HG02970 (cell line): ENCODE measurements around the gene CCNYL1.

Experiments used
- ATAC-seq: cut with Tn5 transposase; IDR thresholded peaks from one replicate; pipeline ENCODE4 v1.9.1; 2021; ENCODE audit warnings: mild to moderate bottlenecking, moderate library complexity, moderate number of reproducible peaks; ENCODE audit not compliant: unreplicated experiment, low FRiP score

Gene CCNYL1

DNA sequence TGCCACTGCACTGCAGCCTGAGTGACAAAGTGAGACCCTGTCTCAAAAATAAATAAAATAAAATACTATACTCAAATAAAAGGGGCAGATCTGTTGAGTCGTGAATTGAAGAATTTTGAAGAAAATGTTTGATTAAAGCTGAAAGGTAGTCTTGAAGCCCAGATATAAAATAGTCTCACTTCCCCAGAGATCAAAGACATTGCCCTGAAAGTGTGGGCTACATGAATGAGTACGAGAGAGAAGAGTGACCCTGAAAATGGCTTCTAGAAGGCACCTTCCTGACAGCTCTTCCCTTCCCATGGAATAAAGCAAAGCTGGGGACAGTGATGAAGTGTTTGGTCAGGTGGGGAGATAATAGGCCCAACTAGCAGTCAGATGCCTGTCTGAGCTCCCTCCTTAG lies 72.1 kb downstream of the CCNYL1 start:
- ATAC-seq: no peak

DNA sequence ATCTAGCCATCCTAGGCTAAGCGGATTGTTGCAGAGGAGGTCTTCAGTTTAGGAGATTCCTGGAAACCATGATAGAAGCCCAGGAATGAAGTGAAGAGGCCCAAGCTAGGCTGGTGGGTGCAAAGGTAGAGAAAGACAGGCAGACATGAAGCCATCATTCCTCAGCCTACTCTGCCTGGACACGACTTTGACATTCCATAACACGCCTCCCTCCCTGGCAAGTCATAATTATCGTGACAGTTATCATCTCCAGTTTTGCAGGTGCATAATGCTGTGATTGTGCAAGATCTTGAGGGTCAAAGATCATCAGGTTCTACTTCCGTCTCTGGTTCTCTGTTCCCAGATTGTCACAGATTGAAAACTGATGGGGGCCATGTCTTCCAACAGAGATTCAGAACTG lies 73.5 kb downstream of the CCNYL1 start:
- ATAC-seq: no peak

GRCh38 chr2:207787017-207787416 lies 75.6 kb downstream of the CCNYL1 start:
- no peak for ATAC-seq

DNA sequence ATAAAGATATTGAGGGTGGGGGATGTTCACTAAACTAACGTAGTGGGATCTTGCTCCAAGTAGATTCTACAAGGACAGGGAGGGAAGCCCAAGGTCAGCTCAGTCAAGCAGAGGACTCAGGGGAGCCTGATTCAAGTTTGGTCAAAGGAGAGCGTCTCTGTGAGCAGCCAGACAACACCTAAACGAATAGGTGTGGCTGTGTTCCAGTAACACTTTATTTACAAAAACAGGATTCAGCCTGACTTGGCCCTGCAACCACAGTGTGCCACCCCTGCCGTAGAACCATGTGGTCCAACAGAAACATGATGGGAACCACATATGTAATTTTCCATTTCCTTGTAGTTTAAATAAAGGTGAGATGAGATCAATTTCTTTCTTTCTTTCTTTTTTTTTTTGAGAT lies 76.4 kb downstream of the CCNYL1 start:
- no peak for ATAC-seq

- no peak for ATAC-seq
These were observed 79.5 kb downstream of the CCNYL1 start for GRCh38 chr2:207790898-207791297.

- ATAC-seq: no peak
These were observed 80.3 kb downstream of the CCNYL1 start for GRCh38 chr2:207791579-207792243.

- no peak for ATAC-seq
These were observed 80.9 kb downstream of the CCNYL1 start for GRCh38 chr2:207792244-207792785.

DNA sequence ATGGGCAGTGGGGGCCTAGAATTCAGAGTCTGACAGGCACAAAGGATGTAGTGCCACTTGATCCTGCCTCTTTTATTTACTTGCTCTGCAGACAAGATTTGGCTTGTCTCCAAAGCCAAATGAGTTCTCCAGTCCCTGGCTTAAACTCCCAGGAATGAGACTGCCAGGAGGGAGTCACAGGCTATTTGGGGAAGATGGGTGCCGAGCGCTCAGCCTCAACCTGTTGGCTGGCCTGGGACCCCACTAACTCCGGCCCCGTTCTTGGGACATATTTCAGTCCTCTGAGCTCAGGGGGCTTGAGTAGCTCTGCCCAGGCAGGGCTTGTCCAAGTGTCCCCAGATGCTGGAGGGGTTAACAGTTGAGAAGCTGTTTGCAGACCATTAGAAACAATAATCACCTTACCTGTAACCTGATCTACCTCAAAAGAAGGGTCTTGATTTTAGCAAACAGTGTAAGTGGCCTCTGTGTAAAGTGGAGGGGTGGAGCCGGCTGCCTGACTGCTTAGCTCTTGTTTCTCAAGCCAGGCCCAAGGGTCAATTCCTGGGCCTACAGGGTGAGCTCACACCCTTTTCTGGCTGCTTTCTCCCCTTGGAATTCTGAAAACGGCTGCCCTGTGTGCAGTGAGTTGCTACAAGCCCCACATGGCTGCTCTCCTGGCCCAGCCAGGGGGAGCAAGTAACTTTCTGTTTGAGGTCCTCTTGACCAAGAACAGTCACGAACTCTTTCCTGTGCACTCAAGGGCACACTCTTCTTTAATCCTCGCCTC lies 85.3 kb downstream of the CCNYL1 start:
- ATAC-seq: no peak

GRCh38 chr2:207801259-207801658 lies 89.8 kb downstream of the CCNYL1 start:
- no peak for ATAC-seq

GRCh38 chr2:207802650-207803049 lies 91.2 kb downstream of the CCNYL1 start:
- ATAC-seq: no peak
